Gastrocnemius medialis (tissue), 4 donors: ENCODE measurements around the gene IL2RA. TPM values are rescaled to one million over a fixed set of nuclear protein-coding genes. Genes with fewer than 3 reads are reported as not detected.
A peak's percentile ranks its signal among the peaks of the same experiment; 100 is the strongest.

Source experiments
- ATAC-seq, 2 donors: fragments of 150-250 bp; one replicate each; pipeline ENCODE4 v1.9.1; 2016
- DNase-seq, 2 donors: peaks; one replicate each; pipeline ENCODE4 v3.0.0-alpha.2; 2019
- H3K27ac ChIP-seq, 4 donors: fragments of 200-600 bp; sonication (generic); 1 replicate in 1 of 4; 2 replicates in 3 of 4; pipeline ENCODE4 v1.5.1; 2016 to 2018; ENCODE audit warnings: mild to moderate bottlenecking in 2 of 4, moderate library complexity in 1 of 4
- H3K27me3 ChIP-seq, 3 donors: fragments of 200-600 bp; sonication (generic) in 2 of 3; 1 replicate in 1 of 3; 2 replicates in 2 of 3; pipeline versions ENCODE4 v1.5.1 to v1.6.0; 2016 to 2019; ENCODE audit warnings: mild to moderate bottlenecking in 1 of 3, moderate library complexity in 1 of 3
- H3K36me3 ChIP-seq, 2 donors: fragments of 200-600 bp; sonication (generic) in 1 of 2; one replicate each; pipeline ENCODE4 v1.5.1; 2017 to 2018
- H3K4me1 ChIP-seq, 2 donors: fragments of 200-600 bp; sonication (generic) in 1 of 2; one replicate each; pipeline ENCODE4 v1.5.1; 2016 to 2017; ENCODE audit warnings: mild to moderate bottlenecking in 2 of 2
- H3K4me3 ChIP-seq, 4 donors: fragments of 200-600 bp; sonication (generic) in 3 of 4; 1 replicate in 1 of 4; 2 replicates in 3 of 4; pipeline ENCODE4 v1.5.1; 2016 to 2019; ENCODE audit warnings: mild to moderate bottlenecking in 2 of 4
- H3K9me3 ChIP-seq, 3 donors: fragments of 200-600 bp; sonication (generic) in 2 of 3; 1 replicate in 1 of 3; 2 replicates in 2 of 3; pipeline ENCODE4 v1.5.1; 2016 to 2019
- CTCF ChIP-seq, 5 experiments: fragments of 450-650 bp in 3 of 5; fragments of 200-600 bp in 2 of 5; sonication (generic) in 2 of 5; IDR thresholded peaks in 4 of 5; conservative IDR thresholded peaks in 1 of 5; 1 replicate in 4 of 5; 2 replicates in 1 of 5; pipeline ENCODE4 v1.5.1; 2016 to 2019; ENCODE audit warnings: antibody characterized with exemption in 5 of 5, mild to moderate bottlenecking in 3 of 5, moderate library complexity in 3 of 5
- POLR2A ChIP-seq, 2 donors: fragments of 450-650 bp; IDR thresholded peaks; one replicate each; pipeline ENCODE4 v1.6.1; 2017; ENCODE audit warnings: antibody characterized with exemption in 2 of 2, mild to moderate bottlenecking in 2 of 2, moderate library complexity in 2 of 2
- in situ Hi-C, 4 donors: fragments of 200-750 bp; cut with MboI; loops; one replicate each; pipeline versions ENCODE4 v1.15.0 to v1.8.0; 2017; ENCODE audit warnings: low sequenced_read_pairs in 4 of 4
- intact Hi-C: fragments of 100-400 bp; cut with DNase I; formaldehyde crosslinking; loops from one replicate; pipeline ENCODE4 v1.15.1; 2023; ENCODE audit warnings: low total_unique reads
- total RNA-seq, 4 donors: library from RNA; depleted of rRNA; stranded (reverse); fragments of >200 nt; gene quantifications; one replicate each; pipeline versions ENCODE4 v1.1.0 to v1.2.3, GENCODE V29; 2016

The IL2RA gene
- total RNA-seq, 4 donors from 2014 or later: 2.1 TPM; not detected in 3

- H3K27ac ChIP-seq: peak overlapping the region in 3 of 4 donors; percentile 14 to 36 (median 24)
- in situ Hi-C loops: loop anchor here in 1 of 4 donors (10.0 kb wide), 1 partner anchor 69 kb away; no protein-coding TSS in a partner anchor
- ATAC-seq: no peak
These were observed 21.6 kb upstream of the IL2RA start for GRCh38 chr10:6083523-6084475.

GRCh38 chr10:6082496-6083395, 20.6 kb upstream of the IL2RA start:
- H3K9me3 ChIP-seq: no peaks in the 10 kb centered on the region
- in situ Hi-C loops (loop anchor here in 1 of 4 donors (10.0 kb wide), 1 partner anchor 68 kb away; no protein-coding TSS in a partner anchor), intact Hi-C loops (no loop called here)
- TF ChIP-seq CTCF (IDR thresholded peaks at IDR 0.05 in 4 of 5, conservative IDR thresholded peaks at IDR 0.05 in 1 of 5) (no peak), POLR2A (IDR thresholded peaks at IDR 0.05) (no peak)
- ATAC-seq: no peak
- H3K4me3 ChIP-seq: no peak overlapping the region
- H3K4me1 ChIP-seq: peaks cover 4 to 17% of the 10 kb centered on the region in 2 donors
- no peaks in the 10 kb centered on the region for H3K36me3 ChIP-seq
- H3K27ac ChIP-seq: peak overlapping the region in 3 of 4 donors; percentile 14 to 36 (median 24)
- DNase-seq: no peak
- H3K27me3 ChIP-seq: peaks cover 5 to 19% (median 7%) of the 10 kb centered on the region in 3 donors

More at GRCh38 chr10:6083523-6084475, 21.6 kb upstream of the IL2RA start:
- intact Hi-C loops: no loop called here
- TF ChIP-seq CTCF (IDR thresholded peaks at IDR 0.05 in 4 of 5, conservative IDR thresholded peaks at IDR 0.05 in 1 of 5) (no peak), POLR2A (IDR thresholded peaks at IDR 0.05) (no peak)
- peaks cover 5 to 19% (median 7%) of the 10 kb centered on the region in 3 donors for H3K27me3 ChIP-seq
- H3K36me3 ChIP-seq: no peaks in the 10 kb centered on the region
- no peaks in the 10 kb centered on the region for H3K9me3 ChIP-seq
- no peak overlapping the region for H3K4me3 ChIP-seq
- no peak for DNase-seq
- peaks cover 4 to 20% of the 10 kb centered on the region in 2 donors for H3K4me1 ChIP-seq

- TF ChIP-seq POLR2A (IDR thresholded peaks at IDR 0.05): no peak
- TF ChIP-seq CTCF (IDR thresholded peaks at IDR 0.05 in 4 of 5, conservative IDR thresholded peaks at IDR 0.05 in 1 of 5): no peak
- Histone ChIP-seq H3K36me3 (no peaks in the 10 kb centered on the region), H3K27ac (no peak overlapping the region), H3K9me3 (no peaks in the 10 kb centered on the region), H3K4me1 (peaks cover 4 to 9% of the 10 kb centered on the region in 2 donors), H3K4me3 (no peak overlapping the region), H3K27me3 (peaks cover 5 to 19% (median 7%) of the 10 kb centered on the region in 3 donors)
- intact Hi-C loops: no loop called here
- ATAC-seq: no peak
- in situ Hi-C loops: loop anchor here in 1 of 4 donors (10.0 kb wide), 1 partner anchor 66 kb away; no protein-coding TSS in a partner anchor
- DNase-seq: no peak
These were observed 18.3 kb upstream of the IL2RA start for GRCh38 chr10:6080417-6080973.

GRCh38 chr10:6079044-6079443, 16.9 kb upstream of the IL2RA start:
- intact Hi-C loops (no loop called here), in situ Hi-C loops (no loop called here)
- ATAC-seq: no peak
- no peak for TF ChIP-seq CTCF (IDR thresholded peaks at IDR 0.05 in 4 of 5, conservative IDR thresholded peaks at IDR 0.05 in 1 of 5)
- no peak for TF ChIP-seq POLR2A (IDR thresholded peaks at IDR 0.05)
- H3K27me3 ChIP-seq: peaks cover 5 to 16% (median 7%) of the 10 kb centered on the region in 3 donors
- no peak overlapping the region for H3K27ac ChIP-seq
- no peak for DNase-seq
- peaks cover 4 to 9% of the 10 kb centered on the region in 2 donors for H3K4me1 ChIP-seq
- H3K4me3 ChIP-seq: no peak overlapping the region
- no peaks in the 10 kb centered on the region for H3K36me3 ChIP-seq
- H3K9me3 ChIP-seq: no peaks in the 10 kb centered on the region
